ENCODE data around the gene NLE1.

NLE1 gene

GRCh38 chr17:35084987-35085386 lies 57.1 kb downstream of the NLE1 start:
- DNase-seq = no peak

DNA sequence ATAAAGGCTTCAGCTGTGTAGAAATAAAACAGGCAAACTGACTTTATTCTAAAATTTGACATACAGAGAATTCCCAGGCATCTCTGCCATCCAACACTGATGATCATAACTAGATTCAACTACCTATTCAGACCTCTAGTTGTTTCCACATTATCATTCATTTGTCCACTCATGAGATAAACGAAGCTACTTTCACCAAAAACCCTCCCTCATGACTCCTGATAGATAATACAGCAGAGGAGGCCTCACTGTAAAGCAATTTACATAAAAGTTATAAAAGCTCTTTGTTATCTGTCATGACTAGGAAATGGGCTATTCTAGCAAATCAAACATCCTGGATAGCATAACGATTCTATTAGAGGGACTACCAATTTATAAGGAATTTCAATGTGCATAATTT lies 59.0 kb downstream of the NLE1 start:
- DNase-seq = no peak

- DNase-seq = peak; percentile 60
Measured at GRCh38 chr17:35082073-35082657, 59.9 kb downstream of the NLE1 start.

DNA sequence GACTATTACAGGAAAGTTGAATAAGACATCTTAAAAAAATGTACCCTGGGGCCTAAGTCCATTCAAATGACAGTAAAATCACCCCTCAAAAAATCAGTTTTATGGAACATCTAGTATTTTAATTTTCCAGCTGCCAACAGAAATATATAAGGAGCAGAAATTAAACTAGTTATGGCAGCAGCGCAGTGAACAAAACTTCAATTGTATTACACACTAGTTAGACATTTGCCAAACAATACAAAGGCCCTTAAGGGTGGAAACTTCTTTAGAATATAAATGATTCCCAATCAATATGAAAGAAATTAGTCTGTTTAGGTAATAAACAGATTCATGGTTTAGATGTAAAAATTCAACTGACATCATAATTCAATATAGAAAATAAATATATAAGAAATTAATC lies 60.5 kb downstream of the NLE1 start:
- DNase-seq = no peak

GRCh38 chr17:35080536-35080935 lies 61.6 kb downstream of the NLE1 start:
- DNase-seq = no peak

DNA sequence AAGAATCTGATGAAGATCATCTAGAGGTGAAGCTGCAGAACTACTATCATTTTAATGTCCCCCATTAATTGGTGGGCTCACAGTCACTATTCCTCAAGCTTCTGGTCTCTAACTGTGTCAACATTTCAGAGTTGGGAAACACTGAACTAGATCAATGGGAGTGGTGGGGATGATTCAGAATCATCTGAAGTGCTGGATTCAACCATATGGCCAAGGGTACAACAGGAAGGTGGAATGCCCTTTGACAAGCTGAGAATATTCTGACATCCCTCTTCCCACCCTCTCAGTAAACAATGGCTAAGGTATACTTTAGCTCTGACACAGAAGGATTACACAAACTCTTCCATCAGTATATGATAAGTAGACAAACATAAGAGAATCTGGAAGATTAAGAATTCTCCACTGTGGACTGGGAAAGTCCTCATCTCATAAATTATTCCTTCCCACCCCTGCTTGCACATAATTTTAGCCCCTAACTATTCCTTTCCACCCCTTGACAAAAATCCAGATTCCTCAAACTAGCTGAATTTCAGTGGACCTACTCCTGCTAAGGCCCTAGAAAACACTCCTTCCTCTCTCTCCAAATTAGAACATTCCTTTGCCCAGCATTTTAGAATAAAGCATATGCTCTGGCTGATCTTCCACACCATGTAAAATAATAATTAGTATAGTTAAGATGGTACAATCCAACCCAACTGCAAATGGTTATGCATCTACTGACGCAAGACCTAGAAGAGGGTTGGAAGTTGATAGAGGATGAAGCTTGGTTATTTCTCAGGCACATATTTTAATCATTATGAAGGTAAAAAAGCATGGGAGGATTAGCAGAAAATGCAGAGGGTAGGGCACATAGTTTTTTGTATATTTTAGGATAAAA lies 62.3 kb downstream of the NLE1 start:
- DNase-seq = no peak
